Measurements from ENCODE around the gene SPACDR. TPM values are rescaled to one million over a fixed set of nuclear protein-coding genes. Genes with fewer than 3 reads are reported as not detected.
A peak's percentile ranks its signal among the peaks of the same experiment; 100 is the strongest.
"Not testable (repeated sequence)": the region's sequence is repeated elsewhere in the genome, so short reads cannot be mapped to it uniquely, and the experiment has no call there.

The SPACDR gene
- 1 to 10 TPM in 2 of 3 donors, under 1 TPM in 1; 0.99 to 2.0 (median 1.4) TPM for polyA plus RNA-seq (ENCODE audit: insufficient read length in 3 of 3)
- long read RNA-seq, donor 1, partial matches to known transcripts: 0 of 1 reads
- long read RNA-seq, donor 1, other reads (novel, unspliced or antisense): 0 of 1 reads
- long read RNA-seq, donor 2, partial matches to known transcripts: 0 of 1 reads
- long read RNA-seq, donor 2, other reads (novel, unspliced or antisense): 0 of 1 reads
- long read RNA-seq, donor 3, partial matches to known transcripts: 0 of 1 reads
- long read RNA-seq, donor 3, other reads (novel, unspliced or antisense): 0 of 1 reads
- long read RNA-seq, donor 4, partial matches to known transcripts: 0 of 1 reads
- long read RNA-seq, donor 4, other reads (novel, unspliced or antisense): 0 of 1 reads
- long read RNA-seq, donor 5: 0 reads
- long read RNA-seq, donor 6, partial matches to known transcripts: 0 of 2 reads
- long read RNA-seq, donor 6, other reads (novel, unspliced or antisense): 0 of 2 reads
- long read RNA-seq, donor 7, partial matches to known transcripts: 0 of 1 reads
- long read RNA-seq, donor 7, other reads (novel, unspliced or antisense): 0 of 1 reads
- long read RNA-seq, donor 8: 0 reads
- long read RNA-seq, donor 9: 0 reads
- long read RNA-seq, donor 10: 0 reads
- long read RNA-seq, donor 11: 0 reads
- long read RNA-seq, donor 12: 0 reads
- long read RNA-seq, donor 13: 0 reads
- long read RNA-seq, donor 14: 0 reads
- long read RNA-seq, donor 15: 0 reads
- long read RNA-seq, donor 16, partial matches to known transcripts: 0 of 3 reads
- long read RNA-seq, donor 16, other reads (novel, unspliced or antisense): 0 of 3 reads

DNA sequence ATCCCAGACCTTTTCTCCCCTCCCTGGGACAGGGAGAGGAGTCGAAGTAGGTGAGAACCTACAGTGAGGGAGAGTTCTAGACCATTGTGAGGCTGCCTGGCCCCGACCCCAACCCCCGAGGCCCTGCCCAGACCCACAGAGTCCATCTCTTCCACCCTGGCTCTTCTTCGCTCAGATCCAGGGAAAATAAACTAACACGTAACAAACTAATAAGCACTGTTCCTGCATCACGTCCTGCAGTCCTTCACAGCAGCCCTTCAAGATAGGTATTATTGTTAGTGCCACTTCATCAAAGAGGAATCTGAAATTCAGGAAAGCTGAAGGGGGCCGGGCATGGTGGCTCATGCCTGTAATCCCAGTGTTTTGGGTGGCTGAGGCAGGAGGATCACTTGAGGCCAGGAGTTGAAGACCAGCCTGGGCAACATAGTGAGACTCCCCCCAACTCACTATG is at the start of gene SPACDR:
Gene SPACDR, minus strand, starts transcription at position 51 of the 451 bp plus-strand sequence. CDS start 235 bp downstream, outside the sequence.
- no peak for DNase-seq (ENCODE audit: extremely low read depth in 1 of 11, low read depth in 9 of 11, low spot score in 4 of 11)

GRCh38 chr7:100513212-100513810 is 49.3 kb upstream of the SPACDR start:
- no peak for DNase-seq (ENCODE audit: extremely low read depth in 1 of 11, low read depth in 9 of 11, low spot score in 4 of 11)

DNA sequence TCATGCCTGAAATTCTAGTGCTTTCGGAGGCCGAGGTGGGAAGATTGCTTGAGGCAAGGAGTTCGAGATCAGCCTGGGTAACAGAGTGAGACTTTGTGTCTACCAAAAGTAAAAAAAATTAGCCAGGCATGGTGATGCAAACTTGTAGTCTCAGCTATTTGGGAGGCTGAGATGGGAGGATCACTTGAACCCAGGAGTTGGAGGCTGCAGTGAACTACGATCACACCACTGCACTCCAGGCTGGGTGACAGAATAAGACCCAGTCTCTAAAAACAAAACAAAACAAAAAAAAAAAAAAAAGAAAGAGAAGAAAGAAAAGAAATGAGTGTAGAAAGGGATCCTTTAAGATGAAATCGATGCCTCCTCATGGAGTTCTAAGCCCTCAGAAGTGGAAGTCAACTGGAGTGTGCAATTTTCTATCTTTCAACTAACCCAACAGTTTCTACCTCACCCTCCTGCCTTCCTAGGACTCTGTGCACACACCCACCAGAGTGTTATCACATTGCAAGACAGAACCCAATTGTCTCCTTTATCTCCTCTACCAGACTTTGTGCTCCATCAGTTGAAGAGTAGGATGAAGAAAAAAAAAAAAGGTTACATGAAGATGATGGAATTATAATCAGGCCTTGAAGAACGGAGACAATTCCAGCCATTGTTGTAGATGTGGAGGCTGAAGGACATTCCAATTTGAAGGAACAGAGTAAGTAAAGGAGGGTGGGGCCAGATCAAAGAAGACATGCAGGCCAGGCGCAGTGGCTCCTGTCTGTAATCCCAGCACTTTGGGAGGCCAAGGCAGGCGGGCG is 46.6 kb upstream of the SPACDR start:
- no peak for DNase-seq (ENCODE audit: extremely low read depth in 1 of 11, low read depth in 9 of 11, low spot score in 4 of 11)

GRCh38 chr7:100509231-100509630 is 45.2 kb upstream of the SPACDR start:
- no peak for DNase-seq (ENCODE audit: extremely low read depth in 1 of 11, low read depth in 9 of 11, low spot score in 4 of 11)

DNA sequence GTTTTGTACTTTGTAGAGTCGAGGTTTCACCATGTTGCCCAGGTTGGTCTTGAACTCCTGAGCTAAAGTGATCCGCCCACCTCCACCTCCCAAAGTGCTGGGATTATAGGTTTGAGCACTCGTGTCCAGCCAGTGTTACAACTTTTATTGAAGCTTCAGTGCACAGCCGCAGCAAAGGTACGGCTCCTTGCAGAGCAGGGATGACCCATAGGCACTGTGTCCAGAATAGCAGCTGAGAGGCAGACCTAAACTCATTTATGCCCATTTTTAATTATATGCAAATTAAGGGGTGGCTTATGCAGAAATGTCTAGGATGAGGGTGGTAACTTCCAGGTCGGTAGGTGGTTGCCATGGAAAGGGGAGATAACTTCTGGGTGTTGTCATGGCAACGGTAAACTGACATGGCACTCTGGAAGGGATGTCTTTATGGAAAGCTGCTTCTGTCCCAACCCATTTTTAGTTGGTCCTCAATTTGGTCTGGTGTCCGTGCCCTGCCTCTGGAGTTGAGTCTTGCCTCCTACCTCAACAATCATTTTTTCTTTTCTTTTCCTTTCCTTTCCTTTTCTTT is 42.4 kb upstream of the SPACDR start:
- DNase-seq (ENCODE audit: extremely low read depth in 1 of 11, low read depth in 9 of 11, low spot score in 4 of 11): no peak

GRCh38 chr7:100504887-100505611 is 41.0 kb upstream of the SPACDR start:
- no peak for DNase-seq (ENCODE audit: extremely low read depth in 1 of 11, low read depth in 9 of 11, low spot score in 4 of 11)

DNA sequence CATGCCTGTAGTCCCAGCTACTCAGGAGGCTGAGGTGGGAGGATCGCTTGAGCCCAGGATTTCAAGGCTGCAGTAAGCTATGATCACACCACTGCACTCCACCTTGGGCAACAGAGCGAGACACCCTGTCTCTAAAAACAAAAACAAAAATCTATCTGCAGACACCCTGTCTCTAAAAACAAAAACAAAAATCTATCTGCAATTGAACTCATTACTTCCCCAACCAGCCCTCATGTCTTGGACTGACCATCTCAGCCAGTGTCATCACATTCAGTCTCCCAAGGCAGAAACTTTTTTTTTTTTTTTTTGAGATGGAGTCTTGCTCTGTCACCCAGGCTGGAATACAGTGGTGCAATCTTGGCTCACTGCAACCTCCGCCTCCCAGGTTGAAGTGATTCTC is 40.0 kb upstream of the SPACDR start:
- DNase-seq (ENCODE audit: extremely low read depth in 1 of 11, low read depth in 9 of 11, low spot score in 4 of 11): not testable (repeated sequence)

DNA sequence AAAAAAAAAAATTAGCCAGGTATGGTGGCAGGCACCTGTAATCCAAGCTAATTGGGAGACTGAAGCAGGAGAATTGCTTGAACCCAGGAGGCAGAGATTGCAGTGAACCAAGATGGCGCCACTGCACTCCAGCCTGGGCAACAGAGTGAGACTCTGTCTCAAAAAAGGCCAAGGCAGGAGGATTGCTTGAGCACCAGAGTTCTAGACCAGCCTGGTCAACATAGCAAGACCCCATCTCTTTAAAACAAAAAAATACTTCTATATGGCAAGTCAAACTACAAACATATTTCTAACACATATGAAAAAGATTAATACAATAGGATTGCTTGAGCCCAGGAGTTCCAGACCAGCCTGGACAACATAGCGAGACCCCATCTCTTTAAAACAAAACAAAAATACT is 36.7 kb upstream of the SPACDR start:
- DNase-seq (ENCODE audit: extremely low read depth in 1 of 11, low read depth in 9 of 11, low spot score in 4 of 11): not testable (repeated sequence)

DNA sequence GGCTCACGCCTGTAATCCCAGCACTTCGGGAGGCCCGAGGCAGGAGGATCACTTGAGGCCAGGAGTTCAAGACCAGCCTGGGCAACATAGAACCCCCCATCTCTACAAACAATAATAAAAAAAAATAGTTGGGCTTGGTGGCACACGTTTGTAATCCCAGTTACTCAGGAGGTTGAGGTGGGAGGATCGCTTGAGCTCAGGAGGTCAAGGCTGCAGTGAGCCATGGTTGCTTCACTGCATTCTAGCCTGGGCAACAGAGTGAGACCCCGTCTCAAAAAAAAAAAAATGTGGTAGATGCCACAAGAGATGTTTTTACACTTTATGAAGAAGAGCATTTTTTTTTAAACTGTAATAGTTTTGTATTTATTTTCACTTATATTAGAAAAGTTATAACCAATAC is 32.4 kb upstream of the SPACDR start:
- no peak for DNase-seq (ENCODE audit: extremely low read depth in 1 of 11, low read depth in 9 of 11, low spot score in 4 of 11)

DNA sequence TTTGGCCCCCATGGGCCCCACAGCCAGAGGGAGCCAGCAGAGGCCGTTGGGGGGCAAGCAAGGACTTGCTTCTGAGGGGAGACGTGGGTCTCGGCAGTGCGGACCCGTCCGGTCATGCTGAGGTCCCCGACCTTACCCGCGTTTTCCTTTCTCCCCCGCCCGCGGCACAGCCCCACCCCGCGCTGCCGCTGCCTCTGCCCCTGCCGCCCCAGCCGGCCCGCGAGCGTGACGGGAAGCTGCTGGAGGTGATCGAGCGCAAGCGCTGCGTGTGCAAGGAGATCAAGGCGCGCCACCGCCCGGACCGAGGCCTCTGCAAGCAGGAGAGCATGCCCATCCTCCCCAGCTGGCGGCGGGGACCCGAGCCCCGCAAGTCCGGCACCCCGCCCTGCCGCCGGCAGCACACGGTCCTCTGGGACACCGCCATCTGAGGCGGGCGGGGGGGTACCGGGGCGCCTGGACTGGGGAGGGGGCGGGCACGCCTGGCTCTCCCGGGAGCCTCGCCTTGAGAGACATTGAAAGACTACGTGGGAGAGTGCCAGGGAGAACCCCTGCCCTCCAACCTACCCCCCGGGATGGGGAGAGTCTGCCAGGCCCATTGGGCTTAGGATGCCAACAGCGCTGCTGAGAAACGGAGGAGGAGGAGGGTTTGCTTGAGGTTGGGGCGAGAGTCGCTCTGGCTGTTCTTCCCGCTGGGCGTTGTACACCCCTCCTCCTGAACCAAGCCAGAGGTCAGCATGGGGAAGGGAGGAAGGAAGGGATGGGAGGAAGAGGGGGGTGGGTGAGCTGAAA is 29.6 kb upstream of the SPACDR start:
- no peak for DNase-seq (ENCODE audit: extremely low read depth in 1 of 11, low read depth in 9 of 11, low spot score in 4 of 11)

DNA sequence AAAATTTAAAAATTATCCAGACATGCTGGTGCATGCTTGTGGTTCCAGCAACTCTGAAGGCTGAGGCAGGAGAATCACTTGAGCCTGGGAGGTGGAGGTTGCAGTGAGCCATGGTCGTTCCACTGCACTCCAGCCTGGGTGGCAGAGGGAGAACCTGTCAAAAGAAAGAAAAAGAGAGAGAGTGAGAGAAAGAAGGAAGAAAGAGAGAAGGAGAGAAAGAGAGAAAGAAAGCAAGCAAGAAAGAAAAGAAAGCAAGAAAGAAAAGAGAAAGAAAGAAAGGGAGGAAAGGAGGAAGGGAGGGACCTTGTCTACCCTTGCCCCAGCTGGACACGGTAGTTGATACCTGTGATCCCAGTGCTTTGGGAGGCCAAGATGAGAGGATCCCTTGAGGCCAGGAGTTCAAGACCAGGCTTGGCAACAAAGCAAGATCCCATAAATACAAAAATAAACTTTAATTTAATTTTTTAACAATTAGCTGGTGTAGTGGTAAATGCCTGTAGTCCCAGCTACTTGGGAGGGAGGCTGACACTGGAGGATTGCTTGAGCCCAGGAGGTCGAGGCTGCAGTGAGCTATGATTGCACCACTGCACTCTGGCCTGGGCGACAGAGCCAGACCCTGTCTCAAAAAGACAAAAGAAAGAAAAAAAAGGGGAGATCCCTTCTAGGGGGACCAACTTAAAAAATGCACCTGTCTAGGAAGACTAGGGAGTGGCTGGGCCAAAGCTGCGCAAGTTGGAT is 28.8 kb upstream of the SPACDR start:
- DNase-seq (ENCODE audit: extremely low read depth in 1 of 11, low read depth in 9 of 11, low spot score in 4 of 11): no peak

DNA sequence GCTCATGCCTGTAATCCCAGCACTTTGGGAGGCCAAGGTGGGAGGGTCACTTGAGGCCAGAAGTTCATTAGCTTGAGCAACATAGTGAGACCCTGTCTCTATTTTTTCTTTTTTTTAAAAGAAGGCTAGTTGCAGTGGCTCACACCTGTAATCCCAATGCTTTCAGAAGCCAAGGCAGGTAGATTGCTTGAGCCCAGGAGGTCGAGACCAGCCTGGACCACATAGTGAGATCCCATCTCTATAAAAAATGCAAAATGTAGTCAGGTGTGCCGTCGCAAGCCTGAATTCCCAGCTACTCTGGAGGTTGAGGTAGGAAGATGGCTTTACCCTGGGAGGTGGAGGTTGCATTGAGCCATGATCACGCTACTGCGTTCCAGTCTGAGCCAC is 27.1 kb upstream of the SPACDR start:
- no peak for DNase-seq (ENCODE audit: extremely low read depth in 1 of 11, low read depth in 9 of 11, low spot score in 4 of 11)

DNA sequence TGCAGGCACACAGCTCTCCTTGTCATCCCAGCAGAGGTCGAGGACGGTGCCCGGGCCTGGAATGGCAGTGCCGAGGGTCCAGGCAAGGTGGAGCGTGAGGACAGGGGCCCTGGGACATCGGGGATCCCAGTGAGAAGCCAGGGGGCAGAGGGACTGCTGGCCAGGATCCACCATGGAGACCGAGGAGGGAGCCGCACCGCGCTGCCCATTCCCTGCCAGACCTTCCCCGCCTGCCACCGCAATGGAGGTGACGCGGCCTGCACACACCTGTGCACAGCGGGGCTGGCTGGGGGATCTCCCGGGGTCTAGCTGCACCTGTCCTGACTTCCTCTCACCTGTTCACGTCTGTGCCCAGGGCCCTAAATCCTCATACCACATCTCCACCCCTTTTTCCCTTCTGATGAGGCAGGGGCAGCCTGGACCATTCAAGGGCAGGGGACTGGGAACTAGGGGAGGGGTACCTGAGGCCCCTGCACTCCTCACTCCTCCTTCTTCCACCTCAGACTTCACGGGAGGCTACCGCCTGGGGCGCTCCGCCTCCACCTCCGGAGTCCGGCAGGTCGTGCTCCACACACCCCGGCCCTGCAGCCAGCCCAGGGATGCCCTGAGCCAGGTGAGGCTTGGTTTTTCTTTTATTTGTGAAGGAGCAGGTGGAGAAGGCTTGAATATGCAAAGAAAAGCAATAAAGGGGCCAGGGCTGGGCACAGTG is 26.6 kb upstream of the SPACDR start:
- DNase-seq (ENCODE audit: extremely low read depth in 1 of 11, low read depth in 9 of 11, low spot score in 4 of 11): no peak

DNA sequence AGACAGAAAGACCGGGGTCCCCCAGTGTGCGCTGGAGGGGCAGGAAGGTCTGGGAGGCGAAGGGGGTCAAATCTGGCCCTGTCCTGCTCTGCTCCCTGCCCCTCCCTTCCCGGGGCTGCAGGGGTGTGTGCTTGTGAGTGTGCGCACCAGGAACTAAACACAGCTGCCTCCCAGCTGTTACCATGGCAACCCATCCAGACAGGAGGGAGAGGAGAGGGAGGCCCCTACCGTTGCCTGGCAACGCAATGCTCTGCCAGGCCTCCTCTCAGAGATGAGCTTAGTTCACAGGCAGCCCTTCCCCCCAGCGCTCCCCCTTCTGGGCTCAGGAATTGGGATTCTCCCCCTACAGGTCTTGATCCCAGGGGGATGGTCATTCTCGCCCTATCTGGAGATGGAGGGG is 25.8 kb upstream of the SPACDR start:
- DNase-seq (ENCODE audit: extremely low read depth in 1 of 11, low read depth in 9 of 11, low spot score in 4 of 11): peak; percentile 83 to 95 (median 93)

- DNase-seq (ENCODE audit: extremely low read depth in 1 of 11, low read depth in 9 of 11, low spot score in 4 of 11): no peak
Measured at GRCh38 chr7:100489121-100489520, 25.1 kb upstream of the SPACDR start.
